Left kidney (tissue), 2 donors: Measurements from ENCODE around the gene TMEM131. TPM values are rescaled to one million over a fixed set of nuclear protein-coding genes. Genes with fewer than 3 reads are reported as not detected.
"Not testable (repeated sequence)": the region's sequence is repeated elsewhere in the genome, so short reads cannot be mapped to it uniquely, and the experiment has no call there.

ENCODE experiments used
- DNase-seq: peaks from one replicate; pipeline ENCODE4 v3.0.0-alpha.2; 2013
- polyA plus RNA-seq: library from polyadenylated mRNA; unstranded; fragments of 120-200 nt; gene quantifications from one replicate; pipeline ENCODE4 v1.2.1, GENCODE V29; 2013; ENCODE audit not compliant: insufficient read length

The TMEM131 gene
- polyA plus RNA-seq, 1 donor: 58.1 TPM

DNA sequence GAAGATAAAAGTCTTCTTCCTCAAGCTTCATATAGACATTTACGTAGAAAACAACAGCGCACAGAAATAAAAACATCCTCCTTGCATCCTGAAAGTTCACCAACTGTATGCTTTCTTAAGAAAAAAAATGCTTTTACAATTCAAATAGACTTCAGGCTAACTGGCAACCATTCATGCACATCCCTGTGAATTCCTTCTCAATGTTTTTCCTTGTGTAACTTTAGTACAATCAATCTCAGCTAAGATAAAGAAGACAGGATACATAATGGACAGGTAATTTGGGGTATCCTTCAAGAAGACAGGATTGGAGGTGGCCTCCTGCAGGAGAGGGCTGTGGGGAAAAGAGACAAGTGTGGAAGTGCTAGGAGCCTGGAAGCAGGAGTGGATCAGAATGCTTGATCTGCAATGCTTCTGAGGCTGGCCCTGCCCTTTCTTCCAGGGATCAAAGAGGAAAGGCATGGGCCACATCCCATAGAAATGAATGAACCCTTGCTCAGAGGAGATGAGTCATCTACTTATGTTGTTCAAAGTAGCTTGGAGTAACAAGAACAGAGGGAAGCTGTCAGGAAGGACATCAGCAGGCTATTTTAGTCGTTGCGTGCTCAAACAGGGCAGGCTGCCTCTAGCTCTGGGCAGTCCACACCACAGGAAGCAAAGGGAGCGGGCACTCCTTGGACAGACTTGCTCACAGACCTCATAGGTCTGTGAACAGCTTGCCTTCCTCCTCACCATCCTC lies 126.6 kb downstream of the TMEM131 start:
- no peak for DNase-seq

DNA sequence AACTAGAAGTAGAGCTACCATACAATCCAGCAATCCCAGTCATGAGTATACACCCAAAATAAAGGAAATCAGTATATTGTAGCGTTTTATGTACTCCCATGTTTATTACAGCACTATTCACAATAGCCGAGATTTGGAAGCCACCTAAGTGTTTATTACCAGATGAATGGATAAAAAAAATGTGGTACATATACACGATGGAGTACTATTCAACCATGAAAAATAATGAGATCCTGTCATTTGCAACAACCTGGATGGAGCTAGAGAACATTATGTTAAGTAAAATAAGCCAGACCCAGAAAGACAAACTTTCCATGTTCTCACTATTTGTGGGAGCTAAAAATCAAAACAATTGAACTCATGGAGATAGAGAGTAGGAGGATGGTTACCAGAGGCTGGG lies 131.9 kb downstream of the TMEM131 start:
- DNase-seq: no peak

DNA sequence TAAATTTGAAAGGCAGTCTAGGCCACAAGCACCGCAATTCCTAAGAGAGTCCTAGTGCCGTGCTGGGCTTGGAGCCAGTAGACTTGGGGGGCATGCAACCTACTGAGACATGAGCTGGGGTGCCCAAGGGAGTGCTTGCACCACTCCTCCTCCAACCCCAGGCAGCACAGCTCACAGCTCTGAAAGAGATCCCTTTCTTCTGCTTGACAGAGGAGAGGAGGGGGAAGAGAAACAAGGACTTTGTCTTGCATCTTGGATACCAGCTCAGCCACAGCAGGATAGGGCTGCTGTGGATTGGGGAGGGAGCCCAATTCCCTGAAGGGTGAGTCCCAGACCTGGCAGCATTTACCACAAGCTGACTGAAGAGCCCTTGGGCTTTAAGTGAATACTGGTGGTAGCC lies 134.6 kb downstream of the TMEM131 start:
- no peak for DNase-seq

DNA sequence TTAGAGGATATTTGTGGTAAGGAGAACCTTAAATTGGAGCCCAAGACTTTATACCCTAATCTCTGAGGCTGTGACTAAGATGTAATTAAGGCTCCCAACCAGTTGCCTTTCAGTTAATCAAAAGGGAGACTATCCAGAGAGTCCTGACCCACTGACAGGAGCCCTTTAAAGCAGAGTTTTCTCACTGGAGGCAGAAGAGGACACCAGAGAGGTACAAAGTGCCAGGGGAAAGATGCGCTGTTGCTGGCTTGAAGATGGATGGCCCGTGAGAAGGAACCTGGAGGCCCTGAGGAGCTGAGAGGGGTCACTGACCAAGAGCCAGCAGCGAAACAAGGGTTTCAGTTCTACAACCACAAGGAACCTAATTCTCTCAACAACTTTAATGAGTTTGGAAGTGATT lies 137.3 kb downstream of the TMEM131 start:
- DNase-seq: no peak

DNA sequence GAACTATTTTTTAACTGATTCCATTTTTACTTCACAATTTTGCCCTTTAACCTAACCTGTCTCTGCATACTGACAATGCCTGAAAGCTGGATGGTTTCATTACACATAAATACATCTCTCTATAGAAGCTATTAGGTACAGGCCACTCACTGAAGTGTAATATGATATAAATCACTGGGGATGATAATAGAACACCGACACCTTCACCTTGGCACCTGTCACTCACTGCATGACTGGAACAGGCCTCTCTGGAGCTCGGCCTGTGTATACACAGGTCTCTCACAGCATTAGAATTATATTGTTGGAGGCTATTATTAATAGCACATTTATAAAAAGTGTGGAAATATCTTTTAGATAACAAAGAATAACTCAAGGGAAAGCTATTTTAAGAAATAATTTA lies 138.2 kb downstream of the TMEM131 start:
- DNase-seq: no peak

DNA sequence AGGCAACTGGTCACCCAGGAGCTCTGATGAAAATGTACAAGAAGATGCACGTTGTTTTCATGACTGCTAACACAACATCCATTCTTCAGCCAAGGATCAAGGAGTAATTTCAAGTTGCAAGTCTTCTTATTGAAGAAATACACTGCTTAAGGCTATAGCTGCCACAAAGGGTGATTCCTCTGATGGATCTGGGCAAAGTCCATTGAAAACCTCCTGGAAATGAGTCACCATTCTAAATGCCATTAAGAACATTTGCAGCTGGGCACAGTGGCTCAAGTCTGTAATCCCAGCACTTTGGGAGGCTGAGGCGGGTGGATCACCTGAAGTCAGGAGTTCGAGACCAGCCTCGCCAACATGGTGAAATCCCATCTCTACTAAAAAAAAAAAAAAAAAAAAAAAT lies 142.7 kb downstream of the TMEM131 start:
- DNase-seq: not testable (repeated sequence)

DNA sequence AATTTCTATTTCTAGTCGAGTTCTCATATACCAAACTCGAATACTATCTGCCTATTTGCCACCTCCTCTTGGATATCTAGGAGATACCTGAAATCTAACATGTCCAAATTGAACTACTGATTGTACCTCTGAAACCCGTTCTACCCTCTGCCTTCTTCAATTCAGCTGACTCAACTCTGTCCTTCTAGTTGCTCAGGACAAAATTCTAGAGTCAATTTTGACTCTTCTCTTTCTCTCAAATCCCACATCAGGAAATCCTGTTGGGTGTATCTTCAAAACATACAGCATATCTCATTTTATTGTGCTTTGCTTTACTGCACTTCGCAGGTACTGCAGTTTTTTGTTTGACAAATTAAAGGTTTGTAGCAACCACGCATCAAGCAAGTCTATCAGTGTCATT lies 144.6 kb downstream of the TMEM131 start:
- no peak for DNase-seq

DNA sequence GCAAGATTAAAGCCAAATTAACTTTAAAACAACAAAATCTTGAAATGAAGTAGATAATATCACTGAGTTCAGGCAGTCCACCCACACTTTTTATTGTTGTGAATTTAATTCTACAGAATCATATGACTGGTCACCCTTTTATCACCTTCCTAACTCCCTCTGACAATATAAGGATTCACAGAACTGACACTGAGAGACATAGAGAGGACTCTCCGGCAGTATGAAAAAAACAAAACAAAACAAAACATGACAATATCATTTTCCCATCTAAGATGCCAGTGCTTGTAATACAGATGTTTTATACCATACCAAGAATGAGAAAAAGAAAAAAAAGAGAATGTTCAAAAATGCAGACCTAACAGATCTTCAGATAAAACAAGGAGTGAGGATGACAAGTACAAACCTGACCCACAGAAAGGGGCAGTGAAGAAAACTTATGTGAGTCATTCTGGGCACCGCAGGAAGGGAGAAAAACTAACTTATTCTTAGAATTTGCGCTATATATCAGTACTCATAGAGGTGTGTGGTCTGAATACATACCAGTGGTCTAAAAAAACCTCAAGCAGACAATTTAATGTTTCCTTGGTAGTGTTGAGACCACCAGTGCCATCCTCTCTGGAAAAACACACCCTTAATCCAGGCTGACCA lies 145.7 kb downstream of the TMEM131 start:
- DNase-seq: no peak

DNA sequence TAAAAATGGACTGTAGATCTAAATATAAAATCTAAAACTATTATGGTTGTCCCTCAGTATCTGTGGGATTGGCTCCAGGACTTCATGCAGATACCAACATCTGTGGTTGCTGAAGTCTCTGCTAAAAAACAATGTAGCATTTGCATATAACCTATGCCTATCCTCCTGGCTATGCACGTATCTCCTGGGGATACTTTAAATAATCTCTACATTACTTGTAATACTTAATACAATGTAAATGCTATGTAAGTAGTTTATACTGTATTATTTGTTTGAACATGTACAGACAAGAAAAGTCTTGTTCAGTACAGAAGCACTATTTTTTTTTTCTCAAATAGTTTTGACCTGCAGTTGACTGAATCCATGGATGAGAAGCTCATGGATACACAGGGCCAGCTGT lies 147.4 kb downstream of the TMEM131 start:
- DNase-seq: no peak

DNA sequence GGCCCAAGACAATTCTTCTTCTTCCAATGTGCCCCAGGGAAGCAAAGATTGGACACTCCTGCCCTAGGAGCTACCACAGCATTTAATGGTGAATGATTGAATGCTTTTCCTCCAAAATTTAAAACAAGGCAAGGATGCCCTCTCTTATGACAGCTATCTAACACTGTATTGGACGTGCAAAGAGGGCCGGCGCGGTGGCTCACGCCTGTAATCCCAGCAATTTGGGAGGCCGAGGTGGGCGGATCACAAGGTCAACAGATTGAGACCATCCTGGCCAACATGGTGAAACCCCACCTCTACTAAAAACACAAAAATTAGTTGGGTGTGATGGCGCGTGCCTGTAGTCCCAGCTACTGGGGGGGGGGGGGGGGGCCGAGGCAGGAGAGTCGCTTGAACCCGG lies 149.0 kb downstream of the TMEM131 start:
- not testable (repeated sequence) for DNase-seq

DNA sequence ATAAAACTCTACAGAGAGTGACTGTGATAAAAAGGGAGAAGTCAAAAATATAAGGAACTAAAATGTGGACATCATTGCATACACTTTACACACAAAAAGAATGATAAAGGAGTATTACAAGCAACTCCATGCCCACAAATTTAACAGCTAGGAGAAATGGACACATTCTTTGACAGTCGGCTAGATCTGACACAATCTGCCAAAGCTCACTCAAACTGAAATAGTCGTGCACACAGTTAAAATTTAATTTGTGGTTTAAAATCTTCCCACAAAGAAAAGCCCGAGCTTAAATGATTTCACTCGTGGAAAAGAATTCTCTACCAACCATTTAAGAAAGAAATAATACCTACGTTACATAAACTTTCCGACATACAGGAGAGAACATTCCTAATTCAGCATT lies 149.9 kb downstream of the TMEM131 start:
- no peak for DNase-seq

DNA sequence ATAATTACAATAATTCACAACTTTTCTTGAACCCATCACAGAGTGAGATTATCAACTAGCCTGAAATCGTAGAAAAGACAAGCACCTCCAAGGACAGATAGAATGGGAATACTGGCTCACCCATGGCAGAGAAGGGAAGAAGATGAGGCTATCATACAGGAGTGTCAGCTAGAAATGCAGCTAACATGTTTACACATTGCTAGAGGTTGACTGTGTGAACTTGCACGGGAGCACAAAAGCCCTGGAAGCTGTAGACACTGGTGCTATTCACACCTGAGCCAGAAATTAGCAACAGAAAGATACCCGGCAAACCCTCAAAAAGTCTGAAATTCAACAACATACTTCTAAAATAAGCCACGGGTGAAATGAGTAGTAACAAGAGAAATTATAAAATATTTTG lies 150.6 kb downstream of the TMEM131 start:
- DNase-seq: no peak

DNA sequence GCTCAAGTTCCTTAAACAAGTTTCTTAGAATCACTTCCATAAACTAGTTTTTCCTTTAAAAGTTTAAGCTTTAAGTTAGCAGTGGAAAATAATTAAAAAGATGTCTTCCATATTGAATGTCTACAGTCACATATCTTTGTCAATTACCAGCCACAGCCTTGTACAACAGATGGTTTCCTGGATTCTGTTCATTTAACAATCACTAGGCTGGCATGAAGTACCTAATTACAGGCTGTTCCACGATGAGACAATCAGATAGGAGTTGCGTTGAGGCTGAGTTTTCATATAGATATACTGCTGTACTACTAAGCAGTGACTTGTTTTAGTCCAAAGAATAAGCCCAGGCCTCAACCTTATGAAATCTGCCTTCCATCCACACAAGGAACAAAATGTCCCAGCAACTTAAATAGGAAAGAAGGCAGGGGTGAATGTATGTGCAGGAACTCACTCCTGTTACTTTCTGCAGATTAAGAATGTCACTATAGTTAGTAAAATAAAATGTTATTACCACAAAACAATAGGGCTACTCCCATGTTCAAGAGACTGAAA lies 151.4 kb downstream of the TMEM131 start:
- DNase-seq: no peak

DNA sequence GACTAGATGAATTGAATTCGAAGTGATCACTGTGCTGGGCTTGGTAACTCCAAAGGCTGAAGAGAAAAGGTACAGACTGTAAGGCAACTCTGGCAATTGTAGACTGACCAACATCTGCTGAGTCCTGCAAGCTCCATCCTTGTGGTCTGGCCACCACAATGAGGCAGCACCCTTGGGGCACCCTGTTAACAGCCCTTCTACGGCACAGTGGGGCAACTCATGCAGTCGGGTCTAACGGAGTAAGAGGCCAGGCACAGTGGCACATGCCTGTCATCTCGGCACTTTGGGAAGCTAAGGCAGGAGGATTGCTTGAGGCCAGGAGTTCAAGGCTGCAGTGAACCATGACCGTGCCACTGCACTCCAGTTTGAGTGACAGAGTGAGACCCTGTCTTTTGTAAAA lies 155.6 kb downstream of the TMEM131 start:
- DNase-seq: no peak

DNA sequence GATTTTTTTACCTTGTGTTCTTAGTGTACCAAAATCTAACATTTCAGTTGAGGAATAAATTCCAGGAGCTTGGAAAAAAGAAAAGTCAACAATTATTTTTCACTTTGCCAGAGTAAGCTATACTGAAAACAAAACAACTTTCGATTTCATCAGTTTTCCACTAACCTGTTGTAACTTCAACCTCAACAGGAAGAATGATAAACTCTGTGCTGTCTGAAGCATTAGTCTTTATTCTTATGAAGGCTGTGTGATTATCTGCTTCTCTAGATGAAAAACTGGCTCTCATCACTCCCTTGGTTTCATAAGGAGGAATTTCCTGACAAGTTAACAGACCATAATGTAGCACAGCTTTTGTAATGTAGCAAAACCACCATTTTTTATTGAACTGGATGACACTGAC lies 161.1 kb downstream of the TMEM131 start:
- DNase-seq: no peak

DNA sequence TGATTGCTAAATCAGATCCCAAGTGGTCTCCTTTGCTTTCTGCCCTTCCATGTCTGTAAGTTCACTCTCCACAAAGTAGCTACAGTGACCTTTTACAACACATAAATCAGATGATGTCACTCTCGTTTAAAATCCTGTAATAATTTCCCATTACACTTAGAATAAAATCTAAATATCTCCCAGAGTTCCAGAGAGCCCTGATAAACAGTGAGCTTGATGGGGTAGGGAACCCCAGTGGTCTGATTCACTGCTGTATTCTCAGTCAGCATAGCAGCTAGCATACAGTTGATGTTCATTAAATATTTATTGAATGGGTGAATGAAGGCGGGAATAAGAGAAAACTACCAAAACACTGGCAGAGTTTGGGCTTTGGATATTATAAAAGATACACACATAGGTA lies 164.6 kb downstream of the TMEM131 start:
- no peak for DNase-seq

DNA sequence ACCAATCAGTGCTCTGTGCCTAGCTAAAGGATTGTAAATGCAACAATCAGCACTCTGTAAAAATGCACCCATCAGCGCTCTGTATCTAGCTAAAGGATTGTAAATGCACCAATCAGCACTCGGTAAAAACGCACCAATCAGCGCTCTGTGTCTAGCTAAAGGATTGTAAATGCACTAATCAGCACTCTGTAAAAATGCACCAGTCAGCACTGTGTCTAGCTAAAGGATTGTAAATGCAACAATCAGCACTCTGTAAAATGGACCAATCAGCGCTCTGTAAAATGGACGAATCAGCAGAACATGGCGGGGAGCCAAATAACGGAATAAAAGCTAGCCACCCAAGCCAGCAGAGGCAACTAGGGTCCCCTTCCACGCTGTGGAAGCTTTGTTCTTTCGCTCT lies 166.5 kb downstream of the TMEM131 start:
- DNase-seq: not testable (repeated sequence)

DNA sequence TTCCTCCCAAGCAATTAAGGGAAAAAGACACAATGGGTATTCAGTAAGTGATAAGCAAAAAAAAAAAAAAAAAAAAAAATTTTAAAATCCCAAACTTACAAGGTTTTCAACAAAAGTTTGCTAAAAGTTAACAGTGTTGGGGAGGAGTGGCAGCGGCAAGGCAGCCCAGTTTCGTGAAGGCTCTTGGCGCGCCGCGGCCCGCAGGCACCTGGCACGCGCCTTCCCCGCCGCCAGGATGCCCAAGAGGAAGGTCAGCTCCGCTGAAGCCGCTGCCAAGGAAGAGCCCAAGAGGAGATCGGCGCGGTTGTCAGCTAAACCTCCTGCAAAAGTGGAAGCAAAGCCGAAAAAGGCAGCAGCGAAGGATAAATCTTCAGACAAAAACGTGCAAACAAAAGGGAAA lies 168.7 kb downstream of the TMEM131 start:
- DNase-seq: not testable (repeated sequence)

DNA sequence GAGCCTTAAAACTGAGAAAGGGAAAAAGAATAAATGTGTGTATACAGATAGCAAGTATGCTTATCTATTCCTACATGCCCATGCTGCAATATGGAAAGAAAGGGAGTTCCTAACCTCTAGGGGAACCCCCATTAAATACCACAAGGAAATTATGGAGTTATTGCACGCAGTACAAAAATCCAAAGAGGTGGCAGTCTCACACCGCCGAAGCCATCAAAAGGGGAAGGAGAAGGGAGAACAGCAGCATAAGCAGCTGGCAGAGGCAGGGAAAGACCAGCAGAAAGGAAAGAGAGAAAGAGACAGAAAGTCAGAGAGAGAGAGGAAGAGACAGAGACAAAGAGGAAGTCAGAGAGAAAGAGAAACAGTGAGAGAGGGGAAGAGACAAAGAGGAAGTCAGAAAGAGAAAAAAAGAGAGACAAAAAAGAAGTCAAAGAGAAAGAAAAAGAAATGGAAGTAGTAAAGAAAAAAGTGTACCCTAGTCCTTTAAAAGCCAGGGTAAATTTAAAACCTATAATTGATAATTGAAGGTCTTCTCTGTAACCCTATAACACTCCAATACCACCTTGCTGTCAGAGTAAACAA lies 169.4 kb downstream of the TMEM131 start:
- DNase-seq: not testable (repeated sequence)

DNA sequence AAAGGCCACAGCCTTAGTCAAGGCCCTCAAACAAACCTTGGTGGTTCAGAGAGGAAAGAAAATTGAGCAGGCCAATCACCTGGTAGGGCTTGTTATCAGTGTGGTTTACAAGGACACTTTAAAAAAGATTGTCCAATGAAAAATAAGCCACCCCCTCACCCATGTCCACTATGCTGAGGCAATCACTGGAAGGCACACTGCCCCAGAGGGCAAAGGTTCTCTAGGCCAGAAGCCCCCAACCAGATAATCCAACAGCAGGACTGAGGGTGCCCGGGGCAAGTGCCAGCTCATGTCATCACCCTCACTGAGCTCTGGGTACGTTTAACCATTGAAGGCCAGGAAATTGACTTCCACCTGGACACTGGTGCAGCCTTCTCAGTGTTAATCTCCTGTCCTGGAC lies 171.7 kb downstream of the TMEM131 start:
- DNase-seq: not testable (repeated sequence)

DNA sequence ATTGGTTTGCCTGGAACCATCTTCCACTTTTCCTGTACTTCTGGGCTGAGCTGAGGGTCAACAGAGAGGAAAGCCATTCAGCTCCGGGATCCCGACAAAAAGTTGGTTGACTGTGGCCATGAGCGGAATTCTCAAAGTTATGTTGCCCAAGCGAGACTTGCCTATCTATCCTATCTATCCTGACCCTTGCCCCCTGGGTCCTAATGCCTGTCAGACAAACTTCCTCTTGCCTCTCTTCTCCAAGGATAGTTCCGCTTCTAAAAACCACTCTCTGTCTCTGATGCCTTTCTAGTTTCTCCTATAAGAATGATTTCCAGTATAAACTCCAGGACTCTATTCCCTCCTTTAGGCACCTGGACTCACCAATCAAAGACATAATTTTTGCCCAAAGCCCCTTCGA lies 173.9 kb downstream of the TMEM131 start:
- DNase-seq: not testable (repeated sequence)

DNA sequence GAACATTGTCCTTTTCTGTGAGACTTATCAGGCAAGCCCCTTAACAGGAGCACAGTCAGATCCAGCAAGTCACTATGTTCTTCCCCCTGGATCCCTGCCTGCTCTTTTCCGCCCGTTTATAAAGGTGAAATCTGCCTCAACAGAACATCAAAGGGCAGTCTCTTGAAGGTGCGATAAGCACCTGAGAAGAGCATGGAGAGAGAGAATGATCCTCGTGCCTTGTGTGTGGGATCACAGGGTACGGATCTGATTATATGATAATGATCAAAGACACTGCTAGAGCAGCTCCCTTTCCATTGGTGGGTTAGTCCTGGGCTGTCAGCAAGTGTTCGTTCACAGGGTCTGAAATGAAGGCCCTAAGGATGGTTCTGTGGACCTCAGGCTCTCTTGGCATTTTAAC lies 176.0 kb downstream of the TMEM131 start:
- no peak for DNase-seq

DNA sequence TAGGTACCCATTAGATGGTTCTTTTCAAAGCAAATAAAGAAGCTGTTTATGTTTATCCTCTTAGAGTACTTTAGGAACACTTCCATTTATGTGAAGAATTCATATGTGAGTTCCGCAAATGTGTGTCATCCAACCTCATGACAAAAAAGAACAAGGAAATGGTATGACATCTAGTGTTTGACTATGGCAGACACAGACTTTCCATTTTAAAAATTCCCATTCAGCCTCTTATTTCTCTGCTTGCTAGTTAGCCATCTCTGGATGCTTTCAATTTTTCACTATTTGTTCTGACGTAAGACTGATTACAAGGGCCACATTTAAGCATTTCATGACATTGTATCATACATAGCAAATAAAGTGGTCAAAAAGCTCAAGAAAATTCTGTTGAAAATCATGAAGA lies 179.3 kb downstream of the TMEM131 start:
- DNase-seq: no peak
